ENCODE data around the gene ANKFY1.
A peak's percentile ranks its signal among the peaks of the same experiment; 100 is the strongest.
"Not testable (repeated sequence)": the region's sequence is repeated elsewhere in the genome, so short reads cannot be mapped to it uniquely, and the experiment has no call there.

The ANKFY1 gene

DNA sequence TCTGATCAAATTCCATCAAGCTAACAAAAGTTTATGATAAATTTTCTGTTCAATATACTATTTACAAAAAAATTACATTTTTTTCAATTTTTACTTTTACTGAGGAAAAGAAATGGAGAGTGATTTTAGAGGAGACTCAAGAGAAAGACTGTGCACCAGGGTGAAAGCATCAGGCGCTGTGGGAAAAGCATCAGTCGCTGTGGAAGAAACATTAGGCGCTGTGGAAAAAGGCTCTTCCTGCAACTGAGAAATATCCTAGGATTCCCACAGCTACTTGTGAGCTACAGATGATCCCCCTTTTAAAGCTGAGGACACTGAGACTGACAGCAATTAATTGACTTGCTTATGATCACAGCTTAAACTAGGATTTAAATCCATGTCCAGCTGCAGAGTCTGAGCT, 4.9 kb downstream of the ANKFY1 start:
- DNase-seq = no peak

DNA sequence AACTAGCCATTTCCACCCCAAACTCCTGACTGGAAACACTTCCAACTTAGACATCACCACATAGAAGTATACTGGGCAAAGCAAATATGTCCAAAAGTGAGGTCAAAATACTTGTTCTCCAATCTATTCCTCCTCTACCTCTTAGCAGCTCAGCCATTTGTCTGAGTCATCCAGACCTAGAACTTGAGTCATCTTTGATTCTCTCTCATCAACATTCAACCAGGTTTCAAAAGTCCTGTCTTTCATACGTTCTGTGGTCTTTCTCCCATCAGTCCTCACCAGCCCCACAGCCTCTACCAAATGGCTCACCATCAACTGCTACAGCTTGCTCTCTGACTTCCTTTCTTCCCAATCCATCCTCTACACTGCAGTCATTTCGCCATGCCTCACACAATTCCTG, 6.8 kb downstream of the ANKFY1 start:
- no peak for DNase-seq

DNA sequence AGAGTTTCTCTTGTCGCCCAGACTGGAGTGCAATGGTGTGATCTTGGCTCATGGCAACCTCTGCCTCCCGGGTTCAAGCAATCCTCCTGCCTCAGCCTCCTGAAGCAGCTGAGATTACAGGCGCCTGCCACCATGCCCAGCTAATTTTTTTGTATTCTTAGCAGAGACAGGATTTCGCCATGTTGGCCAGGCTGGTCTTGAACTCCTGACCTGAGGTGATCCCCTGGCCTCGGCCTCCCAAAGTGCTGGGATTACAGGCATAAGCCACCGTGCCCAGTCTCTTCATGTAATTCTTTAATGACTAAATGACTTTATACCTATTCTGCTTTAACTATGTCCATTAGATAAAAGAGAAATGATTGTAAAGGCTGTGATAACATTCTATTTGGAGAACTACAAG, 8.5 kb downstream of the ANKFY1 start:
- not testable (repeated sequence) for DNase-seq

DNA sequence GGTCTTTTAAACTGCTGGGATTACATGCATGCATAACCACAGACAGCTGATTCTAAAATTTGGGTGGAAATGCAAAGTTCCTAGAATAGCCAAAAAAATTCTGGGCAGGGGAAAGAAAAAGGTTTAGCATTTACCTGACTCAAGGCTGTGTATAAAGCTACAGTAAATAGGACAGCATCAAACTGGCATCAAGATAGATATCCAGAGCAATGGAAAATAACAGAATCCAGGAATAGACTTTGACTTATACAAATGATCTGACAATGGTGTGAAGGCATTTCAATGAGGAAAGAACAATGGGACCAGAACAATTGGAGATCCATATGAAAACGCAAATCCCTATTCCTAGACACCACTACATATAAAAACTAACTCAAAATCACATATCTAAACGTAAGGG, 12.9 kb downstream of the ANKFY1 start:
- no peak for DNase-seq

DNA sequence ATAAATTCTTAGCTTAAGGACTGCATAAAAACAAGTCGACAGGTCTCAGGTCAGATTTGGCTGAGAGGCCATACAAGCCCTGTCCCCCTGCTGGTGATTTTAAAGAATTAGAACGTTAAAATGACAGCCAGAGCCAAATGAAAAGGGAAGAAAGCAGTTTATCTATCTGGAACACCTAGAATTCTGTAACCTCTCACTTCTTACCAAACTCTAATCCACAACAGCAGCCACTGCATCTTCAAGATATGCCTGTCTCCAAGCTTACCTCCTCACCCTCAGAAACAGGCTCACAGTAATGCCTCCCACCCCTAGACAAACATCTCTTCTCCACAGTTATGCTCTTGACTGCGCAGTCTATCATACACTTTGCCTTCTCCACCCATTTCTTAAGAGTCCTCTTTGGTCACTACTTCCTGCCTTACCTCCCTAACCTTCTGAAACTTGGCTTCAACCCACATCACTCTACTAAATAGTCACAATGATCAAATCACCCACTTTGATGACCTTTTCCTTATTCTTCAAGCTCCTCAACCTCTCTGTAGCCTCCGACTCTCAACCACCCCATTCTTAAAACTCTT, 14.2 kb downstream of the ANKFY1 start:
- DNase-seq = peak; percentile 37

DNA sequence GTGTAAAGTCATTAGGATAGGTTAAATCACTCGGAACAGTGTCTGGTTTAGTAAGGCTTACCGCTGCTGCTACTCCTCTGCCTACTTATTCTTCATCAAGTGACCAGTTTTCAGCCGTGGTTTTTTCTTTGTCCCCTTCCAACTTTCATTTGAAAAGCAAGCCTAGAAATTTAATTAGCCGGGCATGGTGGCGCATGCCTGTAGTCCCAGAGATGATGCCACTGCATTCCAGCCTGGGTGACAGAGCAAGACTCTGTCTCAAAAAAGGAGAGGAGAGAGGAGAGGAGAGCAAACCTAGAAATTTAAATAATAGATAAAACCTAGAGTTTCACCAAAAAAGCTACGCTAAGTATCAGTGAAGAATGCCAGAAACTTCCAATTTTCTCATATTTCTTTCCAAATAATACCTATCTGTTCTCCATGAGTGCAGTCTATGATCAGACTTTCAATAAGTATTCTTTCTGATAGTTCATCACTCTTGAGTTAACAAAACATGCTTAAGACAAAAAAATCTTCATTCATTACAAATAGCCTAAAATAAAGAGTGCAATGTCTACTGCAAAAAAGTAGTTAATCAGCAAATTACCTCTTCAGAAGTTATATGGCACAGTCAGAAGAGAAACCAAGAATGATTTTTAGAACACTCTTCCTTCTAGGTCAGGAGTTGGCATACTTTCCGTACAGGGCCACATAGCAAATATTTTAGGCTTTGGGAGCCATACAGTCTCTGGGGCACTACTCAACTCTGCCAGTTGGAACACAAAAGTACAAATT, 15.1 kb downstream of the ANKFY1 start:
- DNase-seq = no peak

DNA sequence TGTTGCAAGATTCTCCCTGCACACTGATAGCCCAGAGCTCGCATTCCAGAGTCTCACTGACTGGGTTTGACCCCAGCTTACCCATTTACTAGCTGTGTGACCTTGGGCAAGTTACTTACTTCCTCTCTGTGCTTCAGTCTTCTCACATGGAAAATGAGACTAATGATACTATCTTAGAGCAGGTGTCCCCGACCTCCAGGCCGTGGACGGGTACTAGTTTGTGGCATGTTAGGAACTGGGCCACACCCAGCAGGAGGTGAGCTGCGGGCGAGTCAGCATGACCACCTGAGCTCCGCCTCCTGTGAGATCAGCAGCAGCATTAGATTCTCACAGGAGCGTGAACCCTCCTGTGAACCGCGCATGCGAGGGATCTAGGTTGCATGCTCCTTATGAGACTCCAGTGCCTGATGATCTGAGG, 15.8 kb downstream of the ANKFY1 start:
- DNase-seq = no peak

DNA sequence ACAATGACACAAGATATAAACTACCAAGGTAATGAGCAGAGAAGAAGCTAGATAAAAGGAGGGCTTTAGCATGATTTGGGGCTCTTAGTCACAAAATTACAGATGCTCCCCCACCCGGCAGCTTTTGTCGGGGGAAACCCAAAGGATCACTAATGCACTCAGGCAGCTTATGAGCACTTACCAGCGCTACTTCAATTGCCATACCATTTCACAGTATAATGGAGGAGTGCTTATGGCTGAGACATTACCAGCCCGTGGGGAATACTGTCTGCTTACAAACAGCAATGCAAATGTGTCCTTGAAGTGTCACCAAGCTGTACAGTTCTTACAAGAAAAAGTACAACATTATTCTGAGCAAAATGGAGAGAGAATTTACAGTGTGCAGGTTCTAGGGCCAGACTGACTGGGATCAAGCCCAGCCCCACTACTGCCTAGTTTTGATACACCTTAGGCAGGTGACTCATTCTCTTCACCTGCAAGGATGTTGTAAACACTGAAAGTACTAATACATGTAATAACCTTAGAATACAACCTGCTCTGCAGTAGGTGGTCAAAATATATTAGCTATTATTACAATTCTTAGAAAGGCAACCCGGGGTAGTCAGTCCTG, 16.3 kb downstream of the ANKFY1 start:
- no peak for DNase-seq

DNA sequence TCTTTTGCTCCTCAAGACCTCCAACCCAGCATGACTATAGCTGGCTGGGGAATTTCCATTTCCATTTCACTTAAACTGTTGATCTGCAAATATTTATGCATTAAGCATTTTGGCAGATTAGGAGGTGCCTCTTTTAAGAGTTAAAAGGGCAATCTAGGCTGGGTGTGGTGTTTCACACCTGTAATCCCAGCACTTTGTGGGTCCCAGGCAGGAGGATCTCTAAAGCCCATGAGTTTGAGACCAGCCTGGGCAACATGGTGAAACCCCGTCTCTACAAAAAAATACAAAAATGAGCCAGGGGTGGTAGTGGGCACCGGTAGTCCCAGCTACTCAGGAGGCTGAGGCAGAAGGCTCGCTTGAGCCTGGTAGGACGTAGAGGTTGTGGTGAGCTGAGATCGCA, 17.1 kb downstream of the ANKFY1 start:
- no peak for DNase-seq

DNA sequence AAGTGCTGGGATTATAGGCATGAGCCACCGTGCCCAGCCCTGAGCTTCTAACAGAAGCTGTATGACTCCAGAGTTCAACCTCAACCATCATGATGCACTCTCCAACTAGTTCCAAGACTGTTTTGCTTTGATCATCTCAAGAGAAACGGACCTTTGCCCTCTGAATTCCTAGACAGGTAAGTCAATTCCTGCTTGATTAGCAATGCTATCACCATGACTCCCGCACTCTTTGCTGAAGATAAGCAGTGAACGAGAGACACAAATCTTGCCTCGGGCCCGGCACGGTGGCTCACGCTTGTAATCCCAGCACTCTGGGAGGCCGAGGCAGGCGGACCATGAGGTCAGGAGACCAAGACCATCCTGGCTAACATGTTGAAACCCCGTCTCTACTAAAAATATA, 22.2 kb downstream of the ANKFY1 start:
- DNase-seq = no peak

DNA sequence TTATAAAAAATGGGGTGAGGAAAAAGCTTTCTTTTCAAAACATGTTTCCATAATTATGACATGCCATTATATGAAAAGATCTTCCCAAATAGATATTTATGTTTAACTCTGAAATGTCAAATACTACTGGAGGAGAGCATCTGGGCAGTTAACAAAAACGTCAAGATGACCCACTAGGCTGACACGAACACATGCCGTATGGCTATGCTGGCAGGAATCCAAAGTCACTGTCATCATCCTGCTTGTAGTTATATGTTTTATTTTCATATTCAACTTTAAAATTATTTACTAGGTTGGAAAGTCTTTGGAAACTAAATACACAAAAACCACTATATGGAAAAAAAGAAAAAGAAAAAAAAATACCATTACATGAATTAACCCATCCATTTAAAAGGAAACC, 27.3 kb downstream of the ANKFY1 start:
- DNase-seq = peak; percentile 39

DNA sequence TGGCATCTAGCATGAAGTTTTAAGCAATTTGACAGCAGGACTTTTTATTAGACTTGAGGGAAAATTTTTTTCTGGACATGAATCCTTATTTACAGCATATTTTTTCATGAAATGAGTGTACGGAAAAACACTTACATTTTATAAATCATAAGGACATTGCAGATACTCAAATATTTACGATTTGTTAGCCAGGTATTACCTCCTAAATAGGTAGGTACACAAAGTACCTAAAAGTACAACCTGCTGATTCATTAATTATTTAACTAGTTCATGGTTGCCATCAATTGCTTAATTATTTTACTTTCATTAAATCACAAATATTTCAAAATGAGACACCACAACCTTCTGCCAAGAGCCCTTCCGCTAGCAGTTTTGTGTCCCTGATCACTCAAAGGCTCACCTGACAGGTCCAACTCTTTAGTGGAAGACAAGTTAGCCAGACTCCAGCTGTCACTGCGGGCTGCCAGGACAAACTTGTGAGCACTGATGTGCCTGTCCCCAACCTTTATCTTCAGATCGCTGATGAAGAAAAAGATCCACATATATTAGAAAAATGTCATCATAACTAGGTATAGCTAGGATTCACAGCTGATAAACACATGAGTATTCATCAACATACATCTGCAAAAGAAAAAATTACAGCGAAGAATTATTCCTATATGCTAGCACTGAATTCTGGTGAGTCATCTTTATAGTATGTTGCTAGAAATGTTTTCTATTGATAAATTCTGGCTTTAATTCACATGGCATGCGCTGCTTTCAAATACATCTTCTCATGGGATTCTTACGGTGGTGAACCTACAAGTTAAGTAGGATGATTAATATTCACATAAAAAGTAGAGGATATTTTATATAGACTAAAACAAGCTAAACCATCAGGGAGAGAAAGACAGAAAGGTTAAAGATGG, 28.2 kb downstream of the ANKFY1 start:
- peak; percentile 86 for DNase-seq

DNA sequence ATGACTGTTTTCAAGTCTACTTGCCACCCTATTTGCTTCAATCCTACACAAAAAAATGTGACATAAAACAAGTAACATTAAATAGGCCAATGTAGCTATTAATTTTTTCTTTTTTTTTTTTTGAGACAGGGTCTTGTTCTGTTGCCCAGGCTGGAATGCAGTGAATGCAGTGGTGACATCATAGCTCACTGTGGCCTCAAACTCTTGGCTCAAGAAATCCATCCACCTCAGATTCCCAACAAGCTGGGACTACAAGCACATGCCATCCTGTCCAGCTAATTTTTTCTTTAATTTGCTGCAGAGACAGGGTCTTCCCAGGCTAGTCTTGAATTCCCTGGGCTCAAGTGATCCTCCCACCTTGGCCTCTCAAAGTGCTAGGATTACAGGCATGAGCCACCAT, 29.4 kb downstream of the ANKFY1 start:
- peak; percentile 53 for DNase-seq

DNA sequence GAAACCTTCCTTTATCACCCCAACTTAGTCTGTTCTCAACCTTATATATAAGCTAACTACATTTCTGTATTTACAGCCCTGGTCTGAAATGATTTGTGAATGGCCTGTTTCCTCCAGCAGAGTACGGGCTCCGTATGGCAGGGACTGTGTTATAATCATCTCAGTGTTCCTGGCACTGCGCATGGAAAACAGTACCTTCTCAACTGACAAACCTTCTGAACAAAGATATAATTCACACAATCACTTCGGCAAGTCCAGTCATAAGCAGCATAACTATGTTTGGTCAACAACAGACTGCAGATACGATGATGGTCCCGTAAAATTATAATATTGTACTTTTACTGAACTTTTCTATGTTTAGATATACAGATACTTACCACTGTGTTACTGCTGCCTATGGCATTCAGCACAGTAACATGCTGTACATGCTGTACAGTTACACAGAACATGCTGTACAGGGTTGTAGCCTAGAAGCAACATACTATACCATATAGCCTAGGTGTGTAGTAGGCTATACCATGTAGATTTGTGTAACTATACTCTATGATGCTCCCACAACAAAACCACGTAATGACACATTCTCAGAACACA, 30.0 kb downstream of the ANKFY1 start:
- no peak for DNase-seq

DNA sequence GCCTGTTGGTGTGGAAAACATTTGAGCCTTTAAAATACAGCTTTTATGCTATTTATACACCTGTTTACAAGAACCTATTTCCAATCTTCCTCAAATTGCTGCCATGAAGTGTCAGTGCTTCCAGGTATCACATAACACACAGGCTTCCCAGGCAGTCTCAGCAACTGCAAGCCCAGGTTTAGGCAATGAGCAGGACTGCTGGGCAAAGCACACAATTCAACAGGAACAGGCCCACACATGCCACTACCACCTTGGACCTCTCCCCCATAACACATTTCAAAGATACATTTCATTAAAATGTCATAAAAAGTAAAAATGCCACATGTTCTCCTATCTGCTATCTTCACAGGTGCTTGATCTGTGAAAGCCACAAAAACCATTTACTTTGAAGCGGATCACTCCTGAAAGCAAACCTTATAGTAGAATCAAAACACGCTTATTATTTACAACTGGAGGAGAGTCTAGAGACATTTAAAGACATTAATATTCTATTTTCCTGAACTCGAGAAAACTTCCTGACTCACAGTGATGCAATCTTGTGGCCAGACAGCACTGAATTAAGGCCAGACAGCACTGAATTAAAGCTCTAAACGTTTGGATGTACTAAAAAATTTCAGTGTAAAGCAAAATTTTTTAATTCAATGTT, 31.5 kb downstream of the ANKFY1 start:
- peak; percentile 62 for DNase-seq

DNA sequence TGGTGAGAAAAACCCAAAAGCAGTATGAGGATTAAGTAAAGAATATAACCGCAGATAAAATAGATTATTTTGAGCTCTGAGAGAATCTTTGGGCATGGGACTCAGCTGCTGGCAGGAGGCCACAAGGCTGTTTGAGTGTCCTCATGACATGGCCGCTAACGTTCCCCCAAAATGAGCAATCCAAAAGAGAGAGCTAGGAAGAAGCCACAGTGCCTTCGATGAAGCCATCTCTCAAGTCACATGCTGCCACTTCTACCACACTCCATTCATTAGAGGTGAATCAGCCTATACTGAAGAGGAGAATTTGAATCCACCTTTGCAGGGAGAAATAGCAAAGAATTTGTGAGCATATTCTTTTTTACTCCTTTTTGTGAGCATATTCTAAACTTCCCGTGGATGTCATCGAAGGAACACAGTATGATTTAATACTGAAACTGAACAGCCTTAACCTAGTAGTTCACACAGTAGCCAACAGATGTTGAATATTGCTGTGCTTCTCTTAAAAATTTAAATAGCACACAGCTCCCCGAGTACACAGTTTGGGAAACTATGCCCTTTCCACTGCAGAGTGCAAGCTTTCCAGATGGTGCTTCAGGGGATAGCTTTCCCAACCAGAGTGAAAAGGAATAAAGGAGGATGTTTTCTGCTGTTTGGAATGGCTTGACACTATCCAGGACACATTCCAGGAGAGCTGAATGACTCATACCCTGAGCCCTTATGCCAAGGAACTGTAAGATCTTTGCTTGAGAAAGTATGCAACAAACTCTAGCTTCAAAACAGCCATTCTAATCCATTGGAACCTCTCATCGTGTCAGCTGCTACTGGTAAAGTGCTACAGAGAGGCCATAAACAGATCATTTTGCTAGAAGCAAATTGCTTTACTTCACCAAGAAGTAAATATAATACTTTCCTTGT, 33.9 kb downstream of the ANKFY1 start:
- DNase-seq = peak; percentile 97

DNA sequence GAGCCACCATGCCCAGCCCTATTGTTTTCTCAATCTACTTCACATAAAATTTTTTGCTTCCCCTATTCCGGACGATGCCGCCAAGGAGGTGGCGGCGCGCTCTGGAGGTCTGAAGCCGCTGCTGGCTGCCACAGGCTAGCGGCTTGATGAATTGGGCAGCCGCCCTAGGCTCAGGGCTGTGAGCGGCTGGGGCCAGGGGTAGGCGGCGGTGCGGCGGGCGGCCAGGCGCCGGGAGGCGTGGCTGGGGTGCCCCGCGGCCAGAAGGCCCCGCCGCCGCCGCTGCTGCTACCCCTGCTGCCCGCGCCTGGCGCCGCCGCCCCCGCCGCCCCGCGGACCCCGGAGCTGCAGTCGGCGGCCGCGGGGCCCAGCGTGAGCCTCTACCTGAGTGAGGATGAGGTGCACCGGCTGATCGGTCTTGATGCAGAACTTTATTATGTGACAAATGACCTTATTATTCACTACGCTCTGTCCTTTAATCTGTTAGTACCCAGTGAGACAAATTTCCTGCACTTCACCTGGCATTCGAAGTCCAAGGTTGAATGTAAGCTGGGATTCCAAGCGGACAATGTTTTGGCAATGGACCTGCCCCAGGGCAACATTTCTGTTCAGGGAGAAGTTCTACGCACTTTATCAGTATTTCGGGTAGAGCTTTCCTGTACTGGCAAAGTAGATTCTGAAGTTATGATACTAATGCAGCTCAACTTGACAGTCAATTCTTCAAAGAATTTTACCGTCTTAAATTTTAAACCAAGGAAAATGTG, 41.7 kb downstream of the ANKFY1 start:
- no peak for DNase-seq

DNA sequence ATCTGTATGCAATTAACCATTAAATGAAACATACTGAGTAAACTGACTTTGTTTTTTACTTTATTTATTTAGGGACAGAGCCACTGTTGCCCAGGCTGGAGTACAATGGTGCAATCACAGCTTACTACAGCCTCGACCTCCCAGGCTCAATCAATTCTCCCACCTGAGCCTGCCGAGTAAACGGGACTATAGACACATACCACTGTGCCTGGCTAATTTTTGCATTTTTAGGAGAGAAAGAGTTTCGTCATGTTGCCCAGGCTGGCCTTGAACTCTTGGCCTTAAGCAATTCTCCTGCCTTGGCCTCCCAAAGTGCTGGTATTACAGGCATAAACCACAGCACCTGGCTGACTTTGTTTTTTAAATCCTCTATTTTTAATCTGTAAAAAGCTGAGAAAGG, 42.6 kb downstream of the ANKFY1 start:
- no peak for DNase-seq

DNA sequence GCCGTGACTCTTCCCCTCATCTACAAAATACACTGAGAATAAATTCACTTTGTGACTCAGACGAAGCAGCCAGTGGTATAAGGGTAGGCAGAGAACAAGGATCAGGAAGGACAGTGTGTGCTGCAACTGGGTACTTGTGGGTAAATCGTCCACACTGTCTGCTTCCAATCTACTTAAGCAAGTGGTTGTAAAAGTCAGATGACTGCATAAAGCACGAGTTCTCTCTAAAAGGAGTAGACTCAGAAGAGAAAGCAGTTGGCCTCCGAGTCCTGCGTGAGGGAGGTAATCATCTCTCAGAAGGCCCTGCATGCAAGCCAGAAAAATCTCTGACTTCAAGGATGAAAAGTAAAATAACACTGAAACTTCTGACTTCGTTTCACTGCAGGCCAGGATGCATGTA, 43.1 kb downstream of the ANKFY1 start:
- DNase-seq = peak; percentile 24

DNA sequence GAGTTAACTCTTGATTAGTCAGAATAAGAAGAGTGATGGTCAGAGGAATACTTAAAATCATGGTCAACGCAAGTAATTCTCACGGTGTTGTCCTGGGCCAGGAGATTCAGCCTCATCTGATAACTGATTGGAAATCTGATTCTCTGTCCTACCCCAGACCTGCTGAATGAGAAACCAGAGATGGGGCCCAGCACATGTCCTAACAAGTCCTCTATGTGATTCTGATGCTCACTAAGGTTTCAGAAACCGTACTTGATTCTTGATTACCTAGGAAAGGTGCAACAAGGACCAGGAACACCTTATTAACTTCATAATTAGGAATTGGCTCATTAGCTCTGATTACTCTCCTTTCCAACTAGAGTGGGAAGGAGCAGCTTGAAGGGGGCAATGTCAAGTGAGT, 44.5 kb downstream of the ANKFY1 start:
- DNase-seq = no peak
